GM19239 (cell line): Measurements from ENCODE around the gene TBC1D24.

Source experiments
- DNase-seq: peaks from one replicate; pipeline ENCODE4 v3.0.0; 2011; ENCODE audit warnings: low spot score; ENCODE audit not compliant: insufficient read length
- FAIRE-seq: peaks from 2 replicates; lab custom pipeline; 2011; peaks lifted over from hg19 to GRCh38; lab: Jason Lieb, UNC

The TBC1D24 gene

DNA sequence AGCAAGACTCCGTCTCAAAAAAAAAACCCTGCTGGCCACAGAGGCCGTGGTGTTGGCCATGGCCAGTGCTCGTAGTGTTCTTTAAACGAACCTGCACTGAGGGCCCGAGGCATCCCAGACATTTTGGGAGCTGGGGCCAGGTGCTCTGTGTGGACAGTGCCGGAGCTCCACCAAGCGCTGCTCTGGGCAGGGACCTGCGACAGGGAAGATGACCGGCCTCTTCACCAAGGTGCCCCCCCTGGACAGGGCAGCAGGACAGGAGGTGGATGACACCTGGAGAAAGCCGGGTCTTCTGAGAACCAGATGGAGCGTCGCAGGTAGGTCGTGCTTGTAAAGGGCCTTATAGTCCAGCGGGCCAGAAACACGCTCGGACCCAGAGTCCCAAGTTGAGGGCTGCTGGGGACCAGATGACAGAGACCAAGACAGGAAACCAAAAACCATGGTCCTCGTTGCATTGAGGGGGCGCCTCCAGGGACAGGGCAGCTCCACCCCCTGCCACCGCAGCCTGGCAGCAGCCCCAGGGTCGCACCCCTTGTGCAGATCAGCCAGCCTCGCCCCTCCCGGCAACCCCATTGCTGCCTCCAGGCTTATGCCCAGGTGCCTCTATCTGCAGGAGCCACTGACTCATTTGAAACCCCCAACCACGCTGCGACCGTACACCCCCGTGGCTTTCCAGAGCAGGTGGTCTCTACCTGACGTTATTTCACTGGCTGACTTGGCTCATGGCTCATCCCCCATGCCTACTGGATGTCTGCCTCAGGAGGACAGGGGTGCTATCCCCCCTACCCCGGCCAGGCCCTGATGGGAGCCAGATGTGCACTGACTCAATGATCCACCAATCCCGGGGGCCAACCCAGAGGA, 8.0 kb upstream of the TBC1D24 start:
- no peak for FAIRE-seq
- no peak for DNase-seq

DNA sequence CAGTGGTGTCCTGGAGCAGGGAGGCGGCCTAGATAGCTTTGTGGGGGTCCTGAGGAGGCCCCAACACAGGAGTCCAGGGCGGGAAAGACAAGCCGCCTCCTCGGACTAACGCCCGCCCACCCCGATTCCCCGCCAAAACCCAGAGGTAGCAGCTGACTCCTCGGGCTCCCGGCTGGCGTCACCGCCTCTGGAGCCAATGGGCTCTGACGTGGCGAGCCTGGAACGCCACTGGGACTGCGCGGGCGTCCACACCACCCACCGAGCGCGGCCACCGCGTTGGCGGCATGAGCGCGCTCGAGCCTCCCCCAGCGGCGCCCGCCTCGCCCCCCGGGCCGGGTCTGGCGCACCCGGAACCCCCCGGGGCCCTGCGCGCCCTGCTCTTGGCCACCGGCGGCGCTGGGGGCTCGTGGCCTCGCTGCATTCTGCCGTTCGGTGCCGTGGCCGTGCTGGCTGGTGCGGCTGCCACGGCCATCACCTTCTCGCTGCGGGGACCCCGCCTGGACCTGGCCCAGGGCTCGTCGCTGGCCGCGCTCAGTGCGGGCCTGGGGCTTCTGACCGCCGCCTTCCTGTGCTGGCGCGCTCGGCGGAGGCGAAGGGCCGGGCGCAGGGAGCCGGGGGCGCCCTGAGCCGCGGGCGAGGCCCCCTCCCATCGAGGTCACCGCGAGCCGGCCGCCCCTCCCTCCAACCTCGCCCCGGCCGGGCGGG, 7.2 kb upstream of the TBC1D24 start:
- peak; percentile 62 for DNase-seq
- no peak for FAIRE-seq

DNA sequence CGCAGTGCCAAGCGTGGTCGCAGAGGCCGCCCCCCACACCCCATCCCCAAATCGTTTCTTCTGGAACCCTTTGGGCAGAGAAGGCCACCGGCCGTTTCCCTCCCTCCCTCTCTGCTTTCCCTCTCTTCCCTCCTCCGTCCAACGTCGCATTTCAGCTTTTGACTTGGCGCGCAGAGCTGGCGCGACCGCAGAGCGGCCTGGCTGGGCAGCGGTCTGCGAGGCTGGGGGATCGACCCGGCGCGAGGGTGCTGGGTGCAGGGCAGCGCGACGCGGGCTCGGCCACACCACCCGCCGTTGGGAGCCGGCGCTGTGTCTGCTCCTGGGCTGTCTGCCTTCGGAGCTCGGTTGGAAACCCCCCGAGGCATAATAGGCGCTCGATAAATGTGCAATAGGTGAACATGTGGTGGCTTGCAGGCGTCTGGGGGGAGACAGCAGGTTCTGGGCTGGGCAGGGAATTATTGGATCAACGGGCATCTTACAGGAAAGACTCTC, 6.6 kb upstream of the TBC1D24 start:
- FAIRE-seq, result no peak
- DNase-seq, result no peak

DNA sequence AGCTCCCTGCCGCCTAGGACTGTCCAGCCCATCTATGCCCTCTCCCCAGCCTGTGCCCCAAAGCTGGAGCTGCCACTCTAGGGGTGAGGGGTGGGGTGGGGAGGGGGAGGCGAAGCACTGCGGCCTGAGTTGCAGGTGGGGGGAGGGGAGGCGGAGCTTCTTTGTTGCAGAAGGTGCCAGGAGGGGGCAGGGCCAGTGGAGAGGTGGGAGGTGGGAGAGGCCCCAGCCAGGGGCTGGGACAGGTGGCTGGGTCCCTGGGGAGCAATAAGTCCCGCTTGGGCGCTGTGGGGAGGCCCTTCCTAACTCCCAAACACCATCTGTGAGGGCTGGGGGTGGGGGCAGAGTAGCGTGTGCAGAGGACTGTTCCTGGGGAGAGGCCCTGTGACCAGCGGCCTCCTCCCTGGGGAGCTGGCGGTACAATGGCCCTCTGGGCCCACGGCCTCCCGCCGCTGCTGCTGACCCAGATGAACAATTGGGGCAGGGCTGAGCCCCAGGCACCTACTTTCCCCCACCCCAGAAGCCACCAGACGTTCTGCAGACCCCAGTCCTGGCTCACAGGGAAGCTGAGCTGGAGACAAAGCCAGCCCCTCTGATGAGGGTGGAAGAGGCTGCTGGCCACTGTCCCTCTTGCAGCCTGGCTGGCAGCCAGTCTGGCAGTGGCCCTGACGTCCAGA, 6.1 kb upstream of the TBC1D24 start:
- DNase-seq, result peak; percentile 88
- peak; percentile 98 for FAIRE-seq

DNA sequence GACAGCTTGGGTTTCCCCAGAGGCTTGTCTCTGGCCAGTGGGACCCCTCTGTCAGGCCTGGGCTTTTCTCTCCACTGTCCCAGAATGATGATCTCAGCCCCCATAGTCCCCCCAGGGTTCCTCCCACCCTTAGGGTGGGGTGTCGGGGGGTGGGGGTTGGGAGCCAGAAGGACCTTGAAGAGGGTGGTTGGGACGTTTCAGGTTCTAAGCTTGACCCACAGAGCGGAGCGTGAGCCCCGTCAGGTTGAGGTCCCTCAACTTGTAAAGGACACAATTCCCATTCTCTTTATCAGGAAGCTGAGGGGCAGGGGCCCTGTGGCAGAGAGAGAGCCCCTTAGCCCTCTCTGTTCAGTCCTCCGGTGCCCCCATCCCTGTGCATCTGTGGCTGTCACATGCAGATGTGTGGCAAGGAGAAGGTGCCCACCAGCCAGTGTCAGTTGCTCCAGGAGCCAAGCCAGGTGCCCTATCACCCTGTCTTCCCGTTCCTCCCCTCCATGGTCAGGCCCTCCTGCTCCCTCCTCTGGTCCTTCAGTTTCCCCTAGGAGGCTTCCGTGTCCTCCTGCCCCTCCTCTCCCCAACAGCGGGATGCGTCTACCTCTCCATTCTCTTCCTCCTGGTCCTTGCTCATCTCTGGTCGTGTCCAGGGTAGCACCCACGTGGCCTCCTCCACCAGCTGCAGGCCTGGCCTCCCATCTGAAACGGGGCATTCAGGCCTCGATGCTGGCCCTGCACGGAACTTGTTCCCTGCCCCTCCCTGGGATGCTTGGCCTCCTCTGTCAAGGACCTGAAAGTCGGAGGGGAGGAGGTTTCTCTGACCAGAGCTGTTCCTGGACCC, 5.3 kb upstream of the TBC1D24 start:
- no peak for DNase-seq
- no peak for FAIRE-seq

DNA sequence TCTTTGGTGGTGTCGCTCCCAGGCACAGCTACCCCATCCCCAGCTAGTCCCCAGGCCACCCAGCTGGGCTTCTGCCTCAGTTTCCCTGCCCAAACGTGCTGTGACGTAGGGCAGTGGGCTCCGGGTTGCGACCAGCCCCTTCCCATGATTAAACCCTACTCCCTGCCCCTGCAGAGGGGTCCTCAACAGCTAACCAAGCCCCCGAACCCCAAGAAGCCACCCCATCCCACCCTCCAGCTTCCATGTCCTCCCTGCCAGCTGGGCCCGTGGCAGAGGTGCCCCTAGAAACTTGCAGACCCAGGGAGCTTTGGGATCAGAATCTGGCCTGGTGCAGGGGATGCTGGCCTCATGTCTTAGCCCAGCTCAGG, 4.7 kb upstream of the TBC1D24 start:
- DNase-seq, result no peak
- FAIRE-seq, result no peak

DNA sequence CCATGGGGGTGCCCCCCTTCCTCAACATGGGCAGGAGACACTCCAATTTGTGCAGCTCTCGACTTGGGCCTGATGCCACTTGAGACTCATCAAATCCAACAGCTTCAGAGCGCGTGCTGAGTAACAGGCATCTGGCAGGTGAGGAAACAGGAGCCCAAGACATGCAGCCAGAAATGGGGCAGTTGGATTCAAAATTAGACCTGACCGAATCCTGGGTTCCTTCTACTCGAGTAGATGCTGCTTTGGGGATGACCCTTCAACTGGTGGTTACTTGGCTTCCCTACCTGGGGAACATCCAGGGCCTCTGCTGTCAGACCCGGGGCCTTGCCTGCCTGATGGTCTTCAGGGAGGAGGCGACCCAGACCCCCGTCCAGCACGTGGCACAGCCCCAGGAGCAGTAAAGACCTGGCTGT, 4.3 kb upstream of the TBC1D24 start:
- FAIRE-seq (no peak), DNase-seq (no peak)

DNA sequence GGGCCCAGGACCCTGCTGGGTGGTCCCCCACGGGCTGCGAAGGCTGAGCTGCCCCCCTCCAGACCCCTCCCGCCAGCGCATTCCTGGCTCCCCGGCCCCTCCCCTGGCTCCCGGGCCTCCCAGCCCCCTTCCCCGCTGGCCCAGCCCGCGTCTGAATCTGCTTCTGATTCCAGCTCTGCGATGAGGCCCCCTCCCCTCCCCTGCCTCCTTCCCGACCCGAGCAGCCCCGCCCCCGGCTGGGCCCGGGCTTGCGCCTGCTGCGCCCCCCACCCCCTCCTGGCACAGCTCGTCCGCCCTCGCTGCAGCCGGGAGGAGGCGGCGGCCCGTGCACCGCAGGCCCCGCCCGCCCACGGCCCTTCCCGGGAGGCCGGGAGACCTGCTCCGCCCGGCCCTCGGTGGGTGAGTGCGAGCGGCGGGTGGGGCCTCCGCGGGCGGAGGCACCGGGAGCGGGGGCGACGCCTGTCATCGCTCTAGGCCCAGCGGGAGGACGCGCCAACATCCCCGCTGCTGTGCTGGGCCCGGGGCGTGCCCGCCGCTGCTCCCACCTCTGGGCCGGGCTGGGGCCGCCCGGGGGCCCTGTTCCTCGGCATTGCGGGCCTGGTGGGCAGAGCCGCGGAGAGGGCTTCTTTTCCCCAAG, 3.8 kb upstream of the TBC1D24 start, which contains the start of gene NTN3:
TSS of gene NTN3 (plus strand) at position 282 of the 637 bp plus-strand sequence. CDS start 405 bp downstream, outside the sequence.
- FAIRE-seq (no peak), DNase-seq (no peak)

DNA sequence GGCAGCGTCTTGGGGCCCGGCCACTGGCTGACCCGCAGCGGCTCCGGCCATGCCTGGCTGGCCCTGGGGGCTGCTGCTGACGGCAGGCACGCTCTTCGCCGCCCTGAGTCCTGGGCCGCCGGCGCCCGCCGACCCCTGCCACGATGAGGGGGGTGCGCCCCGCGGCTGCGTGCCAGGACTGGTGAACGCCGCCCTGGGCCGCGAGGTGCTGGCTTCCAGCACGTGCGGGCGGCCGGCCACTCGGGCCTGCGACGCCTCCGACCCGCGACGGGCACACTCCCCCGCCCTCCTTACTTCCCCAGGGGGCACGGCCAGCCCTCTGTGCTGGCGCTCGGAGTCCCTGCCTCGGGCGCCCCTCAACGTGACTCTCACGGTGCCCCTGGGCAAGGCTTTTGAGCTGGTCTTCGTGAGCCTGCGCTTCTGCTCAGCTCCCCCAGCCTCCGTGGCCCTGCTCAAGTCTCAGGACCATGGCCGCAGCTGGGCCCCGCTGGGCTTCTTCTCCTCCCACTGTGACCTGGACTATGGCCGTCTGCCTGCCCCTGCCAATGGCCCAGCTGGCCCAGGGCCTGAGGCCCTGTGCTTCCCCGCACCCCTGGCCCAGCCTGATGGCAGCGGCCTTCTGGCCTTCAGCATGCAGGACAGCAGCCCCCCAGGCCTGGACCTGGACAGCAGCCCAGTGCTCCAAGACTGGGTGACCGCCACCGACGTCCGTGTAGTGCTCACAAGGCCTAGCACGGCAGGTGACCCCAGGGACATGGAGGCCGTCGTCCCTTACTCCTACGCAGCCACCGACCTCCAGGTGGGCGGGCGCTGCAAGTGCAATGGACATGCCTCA, 3.1 kb upstream of the TBC1D24 start:
- FAIRE-seq (no peak), DNase-seq (no peak)

DNA sequence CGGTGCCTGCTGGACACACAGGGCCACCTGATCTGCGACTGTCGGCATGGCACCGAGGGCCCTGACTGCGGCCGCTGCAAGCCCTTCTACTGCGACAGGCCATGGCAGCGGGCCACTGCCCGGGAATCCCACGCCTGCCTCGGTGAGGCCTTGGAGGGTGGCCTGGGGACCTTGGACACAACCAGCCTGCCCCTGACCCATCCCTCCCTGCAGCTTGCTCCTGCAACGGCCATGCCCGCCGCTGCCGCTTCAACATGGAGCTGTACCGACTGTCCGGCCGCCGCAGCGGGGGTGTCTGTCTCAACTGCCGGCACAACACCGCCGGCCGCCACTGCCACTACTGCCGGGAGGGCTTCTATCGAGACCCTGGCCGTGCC, 2.5 kb upstream of the TBC1D24 start:
- DNase-seq, result no peak
- FAIRE-seq, result no peak

DNA sequence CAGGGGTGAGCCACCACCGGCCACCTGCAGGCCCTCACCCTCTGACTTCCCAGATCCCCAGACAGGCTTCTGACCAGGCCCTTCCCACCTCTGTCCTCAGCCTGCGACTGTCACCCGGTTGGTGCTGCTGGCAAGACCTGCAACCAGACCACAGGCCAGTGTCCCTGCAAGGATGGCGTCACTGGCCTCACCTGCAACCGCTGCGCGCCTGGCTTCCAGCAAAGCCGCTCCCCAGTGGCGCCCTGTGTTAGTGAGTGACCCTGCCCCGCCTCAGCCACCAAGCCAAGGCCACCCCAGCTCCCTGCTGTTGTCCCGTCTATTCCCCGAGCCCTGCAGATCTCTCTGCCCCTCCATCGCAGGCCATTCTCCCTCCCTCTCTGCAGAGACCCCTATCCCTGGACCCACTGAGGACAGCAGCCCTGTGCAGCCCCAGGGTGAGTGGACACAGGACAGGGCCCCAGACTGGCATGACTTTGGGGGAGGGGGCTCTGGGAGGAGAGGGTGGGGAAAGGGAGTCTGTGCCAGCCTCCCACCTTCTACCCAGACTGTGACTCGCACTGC, 2.0 kb upstream of the TBC1D24 start:
- FAIRE-seq (peak; percentile 37), DNase-seq (no peak)

DNA sequence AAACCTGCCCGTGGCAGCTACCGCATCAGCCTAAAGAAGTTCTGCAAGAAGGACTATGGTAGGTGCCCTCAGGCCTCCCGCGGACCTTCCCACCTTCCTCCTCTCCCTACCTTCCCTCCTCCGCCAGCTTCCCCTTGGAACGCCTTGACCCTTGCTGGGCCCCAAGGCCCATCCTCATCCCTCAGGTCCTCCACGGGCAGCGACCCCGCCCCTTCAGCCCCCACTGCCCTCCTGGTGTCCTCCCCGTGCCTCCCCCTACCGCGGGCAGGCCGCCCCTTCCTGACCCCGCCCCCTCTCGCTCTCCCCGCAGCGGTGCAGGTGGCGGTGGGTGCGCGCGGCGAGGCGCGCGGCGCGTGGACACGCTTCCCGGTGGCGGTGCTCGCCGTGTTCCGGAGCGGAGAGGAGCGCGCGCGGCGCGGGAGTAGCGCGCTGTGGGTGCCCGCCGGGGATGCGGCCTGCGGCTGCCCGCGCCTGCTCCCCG, 1.4 kb upstream of the TBC1D24 start:
- no peak for FAIRE-seq

DNA sequence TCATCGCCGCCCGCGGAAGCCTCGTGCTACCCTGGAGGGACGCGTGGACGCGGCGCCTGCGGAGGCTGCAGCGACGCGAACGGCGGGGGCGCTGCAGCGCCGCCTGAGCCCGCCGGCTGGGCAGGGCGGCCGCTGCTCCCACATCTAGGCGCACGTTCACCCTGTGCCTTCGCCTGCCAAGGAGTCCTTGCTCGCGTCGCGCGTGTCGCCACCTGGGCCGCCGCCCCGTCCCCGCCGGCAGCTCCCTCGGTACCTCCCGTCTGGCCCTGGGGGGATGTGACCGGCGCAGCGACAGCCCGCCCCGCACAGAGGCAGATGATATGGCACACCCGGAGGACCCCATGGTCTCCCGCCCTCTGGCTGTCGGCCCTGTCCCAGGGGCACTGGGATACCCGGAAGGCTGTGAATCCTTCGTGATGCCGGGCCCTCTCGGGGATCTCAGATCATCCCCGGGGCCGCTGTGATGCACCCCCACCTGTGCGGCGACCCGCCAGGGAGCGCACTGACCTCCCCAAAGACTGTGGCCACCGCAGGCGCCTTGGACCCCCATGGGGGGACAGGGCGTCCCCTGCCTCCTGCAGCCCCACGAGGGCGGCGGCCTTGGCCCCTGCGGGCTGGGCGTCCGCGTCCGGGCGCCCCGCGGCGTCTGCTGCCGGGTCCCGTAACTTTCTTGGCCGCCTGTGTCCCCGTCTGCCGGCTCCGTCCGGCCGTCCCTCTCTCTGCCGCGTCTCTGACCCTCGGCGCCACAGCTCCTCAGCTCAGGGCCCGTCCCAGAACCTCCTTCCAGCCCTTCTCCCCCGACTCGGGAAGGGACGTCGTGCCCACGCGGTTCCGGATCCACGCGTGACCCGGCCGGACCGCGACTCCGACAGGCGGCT, 689 bp upstream of the TBC1D24 start:
- FAIRE-seq, result peak; percentile 57
- peak; percentile 79 for DNase-seq

More for the DNA sequence above, 1.4 kb upstream of the TBC1D24 start:
- no peak for DNase-seq

DNA sequence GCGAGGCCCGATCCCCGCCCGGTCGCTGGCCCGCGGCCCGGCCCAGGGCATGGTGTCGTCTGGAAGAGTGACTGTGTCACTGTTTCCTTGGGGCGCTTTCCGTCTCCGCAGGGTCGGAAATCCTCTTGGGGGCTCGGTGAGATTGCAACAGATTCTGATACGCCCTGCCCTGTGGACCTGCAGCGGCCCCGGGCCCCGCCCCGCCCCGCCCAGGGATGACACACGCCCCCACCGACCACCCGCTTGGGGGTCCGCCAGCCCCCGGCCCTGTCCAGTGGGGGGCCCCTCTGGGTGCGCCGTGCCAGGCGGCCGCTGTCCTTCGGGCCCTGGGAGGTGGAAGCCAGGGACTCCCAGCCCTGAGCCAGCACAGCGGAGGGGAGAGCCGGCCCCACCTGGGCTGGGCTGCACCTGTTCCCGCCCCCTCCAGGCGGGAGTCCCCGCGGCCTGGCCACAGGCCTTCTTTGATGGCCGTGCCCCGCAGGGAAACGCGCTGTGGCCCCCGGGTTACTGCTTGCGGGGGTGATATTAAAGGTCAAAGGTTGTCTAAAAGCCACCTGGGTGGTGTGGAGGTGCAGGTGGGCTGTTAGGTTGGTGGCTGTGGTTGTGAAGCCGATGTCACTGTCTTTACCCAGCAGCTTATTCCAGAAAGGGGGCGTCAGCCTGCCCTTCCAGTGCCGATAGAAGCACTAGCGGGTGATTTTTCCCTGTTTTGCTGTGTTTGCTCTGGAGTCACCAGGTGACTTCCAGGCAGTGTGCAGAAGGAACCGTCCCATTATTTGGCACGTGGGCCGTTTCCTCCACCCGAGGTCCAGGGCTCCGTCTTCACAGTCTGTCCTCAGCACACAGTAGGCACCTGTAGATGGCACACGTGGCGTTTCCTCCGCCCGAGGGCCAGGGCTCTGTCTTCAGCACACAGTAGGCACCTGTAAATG, 752 bp downstream of the TBC1D24 start:
- FAIRE-seq, result peak; percentile 18
- DNase-seq, result no peak

DNA sequence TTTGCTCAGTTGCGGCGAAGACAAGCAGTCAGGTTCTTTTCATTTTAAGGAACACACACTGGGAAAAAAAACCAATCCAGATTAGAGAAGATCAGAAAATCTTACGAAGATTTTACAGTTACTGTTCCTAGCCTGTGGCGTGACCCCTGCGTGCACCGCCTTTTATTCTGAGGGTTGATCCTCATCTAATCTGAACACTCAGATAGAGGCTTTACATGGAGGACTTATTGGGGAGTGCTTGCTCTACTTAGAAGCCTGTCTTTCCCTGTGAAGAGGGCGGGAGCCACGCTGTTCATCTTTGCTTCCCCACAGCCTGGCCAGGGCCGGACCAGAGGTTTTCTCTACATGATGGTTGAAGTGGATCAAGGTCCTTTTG, 1.4 kb downstream of the TBC1D24 start:
- FAIRE-seq, result no peak
- DNase-seq, result no peak

DNA sequence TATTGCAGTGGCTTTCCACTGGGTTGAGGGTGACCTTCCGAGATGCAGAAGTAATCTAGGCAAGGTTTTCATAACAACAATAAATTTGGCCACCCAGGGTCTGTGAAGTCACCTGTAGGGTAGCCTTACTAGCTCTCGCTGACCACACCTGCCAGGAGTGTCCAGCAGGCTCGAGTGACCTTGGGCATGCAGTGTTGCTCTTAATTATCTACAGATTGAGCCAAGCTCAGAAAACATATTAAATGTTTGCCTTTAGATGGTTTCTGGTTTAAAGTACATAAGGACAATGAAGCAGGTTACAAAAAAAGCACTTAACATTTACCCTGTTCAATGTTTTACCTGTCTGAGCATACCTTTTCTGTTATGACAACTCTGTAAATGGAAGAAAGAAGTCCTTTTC, 1.8 kb downstream of the TBC1D24 start:
- no peak for DNase-seq
- no peak for FAIRE-seq
